GM18861 (cell line): Measurements from ENCODE around the gene SLC41A1.
A peak's percentile ranks its signal among the peaks of the same experiment; 100 is the strongest.

Source experiments
- ATAC-seq: cut with Tn5 transposase; IDR thresholded peaks from one replicate; pipeline ENCODE4 v1.9.1; 2021; ENCODE audit not compliant: unreplicated experiment

The SLC41A1 gene

DNA sequence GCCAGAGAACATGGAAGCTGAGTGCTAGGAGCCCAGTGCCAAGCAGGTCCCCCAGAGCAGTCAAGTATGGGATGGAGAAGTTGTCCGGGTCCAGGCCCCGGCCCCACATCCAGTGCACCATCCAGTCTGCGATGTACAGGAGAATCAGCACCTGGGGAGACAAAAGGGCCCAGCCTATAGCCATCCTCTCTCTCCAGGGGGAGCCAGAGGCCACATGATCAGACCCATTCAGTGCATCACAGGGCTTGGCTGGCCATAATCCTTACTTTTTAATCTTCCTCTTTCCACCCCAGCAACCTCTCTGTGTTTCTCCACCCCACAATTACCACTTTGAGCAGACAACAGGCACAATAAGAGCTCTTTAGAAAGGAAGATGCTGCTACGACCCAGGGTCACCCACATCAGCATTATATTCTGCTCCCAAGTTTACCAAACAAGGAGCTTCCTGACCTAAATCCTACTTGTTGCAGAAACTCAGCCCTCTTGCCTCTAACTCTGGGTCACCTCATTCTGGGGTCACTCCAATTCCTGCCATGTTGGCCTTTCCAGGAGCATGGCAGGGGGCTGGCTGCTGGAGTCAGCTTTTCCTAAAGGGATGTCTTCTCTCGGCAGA, 21.3 kb downstream of the SLC41A1 start:
- ATAC-seq: no peak

DNA sequence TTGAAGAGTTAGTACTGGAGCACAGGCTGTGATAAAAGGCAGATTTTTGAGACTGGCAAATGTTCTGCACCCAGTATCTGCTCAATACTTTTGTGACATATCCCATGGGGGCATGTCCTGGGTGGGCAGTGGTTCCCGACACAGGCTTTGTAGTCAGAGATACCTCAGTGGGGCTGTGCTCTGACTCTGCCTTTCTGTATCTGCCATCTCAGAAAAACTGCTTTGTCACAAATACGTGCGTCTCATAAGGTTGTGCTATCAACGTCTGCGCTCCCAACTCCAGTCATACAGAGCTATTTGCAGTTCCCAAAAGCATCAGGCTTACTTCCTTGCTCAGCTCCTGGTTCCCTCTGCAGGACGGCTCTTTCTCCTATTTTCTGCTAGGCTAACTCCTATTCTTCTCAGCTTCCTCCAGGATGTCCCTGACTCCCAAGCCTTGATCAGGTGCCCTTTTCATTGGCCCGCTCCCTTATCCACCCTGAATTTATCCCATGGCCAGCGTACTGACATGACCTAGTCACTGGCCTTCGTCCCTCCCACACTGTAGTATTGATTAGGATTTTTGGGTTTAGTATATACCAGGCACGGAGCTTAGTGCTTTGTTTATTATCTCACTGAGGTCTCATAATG, 25.6 kb downstream of the SLC41A1 start:
- ATAC-seq: no peak

DNA sequence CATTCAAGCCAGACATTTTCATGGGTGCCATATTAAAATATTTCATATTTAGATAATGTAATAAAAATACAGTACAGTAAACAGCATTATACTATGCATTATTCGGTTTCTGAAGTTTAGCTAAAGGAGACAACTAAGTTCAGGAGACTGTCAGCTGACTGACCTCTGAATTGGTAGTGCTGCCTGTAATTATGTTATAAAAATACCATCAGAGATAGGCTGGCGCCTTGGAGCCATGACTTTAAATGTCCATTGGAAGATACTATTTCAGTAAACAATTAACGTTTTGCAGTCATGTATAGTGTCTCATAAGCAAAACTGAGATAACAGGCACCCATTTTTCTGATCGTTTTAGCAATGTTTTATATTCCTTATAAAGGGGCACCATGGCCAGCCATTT, 26.4 kb downstream of the SLC41A1 start:
- no peak for ATAC-seq

DNA sequence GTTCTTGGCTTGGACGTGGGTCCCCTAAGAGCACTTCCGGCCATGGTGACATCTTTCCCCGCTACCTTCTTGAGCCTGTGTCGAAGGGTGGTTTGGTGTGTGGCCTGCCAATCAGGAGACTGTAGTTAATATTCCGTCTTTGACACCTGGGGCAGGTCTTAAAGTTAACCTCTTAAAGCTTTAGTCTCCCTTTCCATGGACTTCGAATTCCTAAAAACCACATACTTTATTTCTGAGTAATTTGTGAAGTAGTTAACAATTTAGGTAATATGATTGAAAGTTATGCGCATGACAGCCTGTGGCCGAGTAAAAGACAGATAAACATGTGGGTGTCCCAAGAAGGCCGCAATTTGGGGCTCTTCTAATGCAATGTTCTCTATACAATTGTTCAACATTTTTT, 27.6 kb downstream of the SLC41A1 start:
- no peak for ATAC-seq

DNA sequence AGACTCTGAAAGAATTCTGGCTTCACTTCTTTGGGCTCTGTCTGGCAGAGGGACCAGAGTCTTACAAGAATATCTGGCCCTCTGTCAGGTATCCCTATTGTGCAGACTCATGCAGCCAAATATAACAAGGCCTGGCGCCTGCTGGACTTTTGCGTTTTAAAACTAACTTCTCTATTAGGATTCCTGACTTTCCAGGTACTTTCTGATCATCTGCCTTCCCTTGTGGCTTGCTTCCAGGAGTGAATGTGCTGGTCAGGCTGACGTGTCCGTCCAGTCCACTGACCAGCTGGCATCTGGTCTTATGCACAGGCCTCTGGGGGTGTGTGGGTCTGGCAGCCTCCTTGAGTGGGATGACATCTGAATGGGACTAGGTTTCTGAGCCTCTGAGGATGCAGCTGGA, 29.1 kb downstream of the SLC41A1 start:
- ATAC-seq: no peak

DNA sequence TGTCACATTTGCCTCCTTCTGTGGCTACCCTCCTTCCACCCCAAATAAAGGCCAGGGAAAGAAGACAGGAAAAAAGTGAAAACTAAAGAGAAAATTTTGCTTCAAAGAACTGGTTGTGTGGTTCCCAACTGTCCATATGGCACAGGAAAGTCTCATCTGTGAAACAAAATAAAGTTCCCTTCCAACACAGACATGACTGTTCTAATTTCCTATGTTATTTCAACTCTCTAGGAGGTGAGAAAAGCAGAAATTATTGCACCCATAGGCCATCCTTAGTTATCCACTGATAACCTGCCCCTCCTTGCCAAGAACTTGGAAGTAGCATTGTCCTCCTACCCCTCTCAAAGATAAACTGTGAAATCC, 29.6 kb downstream of the SLC41A1 start:
- ATAC-seq: no peak

DNA sequence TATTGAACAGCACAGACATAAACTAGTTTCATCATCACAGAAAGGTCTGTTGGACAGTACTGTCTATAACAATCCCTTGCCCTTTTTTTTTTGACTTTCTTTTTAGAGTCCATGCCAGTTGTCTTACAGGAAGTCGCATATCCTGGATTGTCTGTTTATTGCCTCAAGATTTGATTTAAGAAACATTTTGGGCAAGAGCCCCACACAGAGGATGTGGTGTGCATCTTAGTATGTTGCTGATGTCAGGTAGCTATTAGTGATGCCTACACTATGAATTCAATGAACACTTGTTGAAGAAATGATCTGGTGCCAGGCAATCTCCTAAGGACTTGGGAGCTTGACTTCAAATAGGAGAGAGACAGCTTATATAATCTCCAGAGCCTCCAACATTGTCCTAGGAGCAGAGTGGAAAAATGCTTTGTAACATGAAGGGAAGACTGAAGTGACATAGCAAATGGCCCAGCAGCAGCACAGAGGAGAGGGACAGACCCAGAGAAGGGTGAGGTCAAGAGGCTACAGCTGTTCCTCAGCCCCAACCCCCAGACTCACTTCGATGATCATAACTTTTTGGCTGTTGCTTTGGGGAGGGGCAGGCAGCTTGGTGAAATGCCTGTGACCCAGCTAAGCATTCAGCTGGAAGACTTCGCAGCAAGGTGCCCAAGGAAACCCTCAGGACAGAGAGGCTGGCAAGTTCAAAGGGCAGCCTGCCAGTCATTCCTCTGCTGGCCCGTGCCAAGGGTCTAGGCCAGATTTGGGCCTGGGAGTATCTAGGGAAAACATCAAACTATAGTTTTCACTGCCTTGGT, 30.2 kb downstream of the SLC41A1 start:
- no peak for ATAC-seq

DNA sequence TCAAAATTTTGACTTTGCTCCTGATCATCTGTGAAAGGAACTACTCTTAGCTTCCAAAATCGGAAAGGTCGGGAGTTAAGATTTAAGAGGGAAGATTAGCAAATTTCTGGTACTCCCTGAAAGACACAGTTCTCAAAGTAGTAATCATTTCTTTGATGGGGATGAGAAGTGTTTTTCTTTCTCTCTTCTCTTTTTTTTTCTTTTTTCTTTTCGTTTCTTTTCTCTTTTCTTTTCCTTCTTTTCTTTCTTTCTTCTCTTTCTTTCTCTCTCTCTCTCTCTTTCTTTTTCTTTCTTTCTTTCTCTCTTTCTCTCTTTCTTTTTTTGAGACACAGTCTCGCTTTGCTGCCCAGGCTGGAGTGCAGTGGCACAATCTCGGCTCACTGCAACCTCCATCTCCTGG, 32.7 kb downstream of the SLC41A1 start:
- no peak for ATAC-seq

DNA sequence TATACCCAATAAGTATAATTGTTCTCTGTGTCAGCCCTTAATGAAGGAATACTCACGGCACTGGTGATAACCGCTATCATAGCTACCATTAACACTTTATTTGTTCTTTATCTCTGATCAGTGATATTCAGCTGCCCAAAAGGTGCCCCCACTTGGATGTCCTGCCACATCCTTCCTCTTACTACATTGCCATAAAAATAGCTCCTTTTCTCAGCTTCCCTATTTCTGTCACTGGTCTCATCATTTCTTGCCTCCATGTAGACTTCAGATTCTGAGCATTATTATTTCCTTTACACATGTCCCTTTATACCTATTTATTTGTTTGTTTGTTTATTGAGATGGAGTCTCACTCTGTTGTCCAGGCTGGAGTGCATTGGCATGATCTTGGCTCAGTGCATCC, 35.0 kb downstream of the SLC41A1 start:
- ATAC-seq: no peak

DNA sequence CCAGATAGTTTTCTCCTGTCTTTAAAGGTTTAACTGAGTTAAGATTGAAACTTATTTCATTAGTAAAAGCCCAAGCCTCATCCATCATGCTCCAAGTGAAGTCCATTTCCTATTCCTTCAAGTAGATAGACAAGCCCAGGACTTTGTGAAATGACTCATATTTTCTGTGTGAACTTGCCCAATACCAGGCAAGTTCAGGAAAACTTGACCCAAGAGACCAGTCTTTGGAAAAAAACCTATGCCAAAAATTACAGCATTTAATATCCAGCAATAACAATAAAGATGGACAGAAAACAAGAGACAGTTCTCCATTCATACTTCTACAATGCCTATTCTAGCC, 37.3 kb downstream of the SLC41A1 start:
- ATAC-seq: no peak

DNA sequence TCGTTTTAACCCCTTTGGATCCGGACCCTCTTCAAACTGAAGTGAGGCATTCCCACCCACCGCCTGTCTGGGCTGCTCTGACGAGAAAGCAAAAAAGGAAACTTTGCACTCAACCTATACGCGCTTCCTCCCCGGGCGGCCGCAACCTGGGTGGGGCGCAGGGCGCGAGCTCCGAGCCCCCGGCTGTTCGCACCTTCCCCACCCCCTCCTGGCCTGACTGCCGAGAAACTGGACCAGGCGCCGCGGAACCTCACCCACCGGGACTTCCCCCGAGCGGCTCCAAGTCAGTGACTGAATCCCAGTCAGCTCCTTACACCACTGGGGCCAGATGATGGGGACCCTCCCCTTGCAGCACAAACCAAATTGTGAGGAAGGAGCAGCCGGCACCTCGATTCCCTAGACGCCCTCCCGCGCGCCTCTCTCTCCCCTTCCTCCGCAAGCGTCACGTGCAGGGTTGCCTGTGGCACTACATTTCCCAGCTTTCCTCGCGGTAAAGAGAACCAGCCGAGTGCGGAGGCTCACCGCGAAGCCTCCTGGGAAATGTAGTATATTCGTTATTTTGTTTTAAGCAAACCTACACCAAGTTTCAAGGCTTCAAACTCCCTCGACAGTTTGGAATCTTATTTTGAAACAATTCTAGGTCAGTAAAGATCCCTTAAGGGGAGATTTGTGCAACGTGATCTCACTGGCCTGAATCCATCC, 37.8 kb downstream of the SLC41A1 start, which contains the start of gene RAB29:
Gene RAB29, minus strand, starts transcription at position 468 of the 702 bp plus-strand sequence. CDS start 526 bp downstream, outside the sequence.
- peak; percentile 70 for ATAC-seq

DNA sequence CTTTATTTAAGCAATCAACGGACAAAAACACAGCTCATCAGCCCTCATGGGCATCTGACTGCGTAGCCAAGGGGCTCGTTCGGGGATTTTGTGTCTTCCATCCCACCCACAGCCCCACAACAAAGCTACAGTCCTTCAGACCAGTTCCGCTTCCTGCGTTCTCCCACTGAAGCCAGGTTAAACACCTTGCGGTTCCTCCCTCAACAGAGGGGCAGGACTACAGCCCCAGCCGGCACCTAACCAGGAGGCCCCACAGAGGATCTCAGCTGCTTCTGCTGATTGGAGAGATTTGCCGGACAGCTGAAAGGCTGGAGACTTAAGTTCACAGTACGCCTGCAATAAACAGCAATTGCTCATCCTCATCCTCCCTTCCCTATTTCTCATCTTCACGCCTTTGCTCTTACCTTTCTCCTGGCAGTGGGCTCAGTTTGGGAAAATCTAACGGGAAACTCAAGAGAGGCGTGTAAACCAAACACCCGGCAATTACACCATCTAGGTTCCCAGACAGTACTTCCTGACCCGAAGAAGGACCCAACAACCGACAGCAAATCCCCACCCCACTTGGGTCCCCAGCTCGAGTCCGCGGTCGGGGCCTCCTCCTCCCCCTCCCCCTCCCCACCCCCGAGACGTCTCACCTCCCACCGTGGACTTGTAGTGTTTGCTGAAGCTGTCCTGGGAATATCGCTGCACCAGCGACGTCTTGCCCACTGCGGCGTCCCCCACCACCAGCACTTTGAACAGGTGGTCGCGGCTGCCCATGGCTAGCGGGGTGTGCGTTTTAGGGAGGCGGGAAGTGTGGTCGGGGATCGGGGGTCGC, 38.6 kb downstream of the SLC41A1 start:
- no peak for ATAC-seq

DNA sequence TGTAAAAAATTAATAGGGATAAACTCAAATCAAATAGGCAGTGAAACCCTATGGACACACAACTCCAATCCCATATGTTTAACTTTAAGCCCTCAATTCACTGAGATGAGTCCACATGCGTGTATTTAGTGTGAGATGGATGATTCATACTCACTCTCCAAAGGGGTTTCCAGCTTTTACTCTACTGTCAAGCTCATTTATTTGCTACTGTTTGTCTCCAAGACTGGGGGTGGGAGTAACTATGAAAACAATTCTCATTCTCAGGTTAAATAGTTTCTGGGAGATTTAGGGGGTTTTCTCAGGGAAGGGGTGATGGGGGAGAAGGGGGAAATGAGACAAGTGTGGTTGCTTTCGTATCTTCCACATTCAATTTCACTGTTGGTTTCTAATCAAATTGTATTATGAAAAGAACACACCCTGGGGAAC, 40.4 kb downstream of the SLC41A1 start:
- ATAC-seq: no peak

DNA sequence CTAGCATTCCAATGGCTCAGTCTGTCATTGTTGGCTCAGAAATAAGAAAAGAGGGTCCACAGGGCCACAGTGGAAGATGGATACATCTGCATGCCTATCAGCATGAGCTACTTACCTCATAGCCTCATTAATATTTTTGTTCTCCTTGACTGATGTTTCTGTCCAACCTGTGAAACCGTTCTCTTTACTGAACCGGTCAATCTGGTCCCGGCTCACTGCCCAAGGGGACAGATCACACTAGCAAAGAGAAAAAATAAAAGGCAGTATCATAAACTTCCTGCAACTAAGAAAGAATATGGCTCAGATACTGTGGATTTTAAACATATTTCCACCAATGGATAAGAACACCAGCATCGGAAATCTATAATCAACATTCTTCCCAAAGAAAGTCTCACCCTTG, 42.4 kb downstream of the SLC41A1 start:
- no peak for ATAC-seq

DNA sequence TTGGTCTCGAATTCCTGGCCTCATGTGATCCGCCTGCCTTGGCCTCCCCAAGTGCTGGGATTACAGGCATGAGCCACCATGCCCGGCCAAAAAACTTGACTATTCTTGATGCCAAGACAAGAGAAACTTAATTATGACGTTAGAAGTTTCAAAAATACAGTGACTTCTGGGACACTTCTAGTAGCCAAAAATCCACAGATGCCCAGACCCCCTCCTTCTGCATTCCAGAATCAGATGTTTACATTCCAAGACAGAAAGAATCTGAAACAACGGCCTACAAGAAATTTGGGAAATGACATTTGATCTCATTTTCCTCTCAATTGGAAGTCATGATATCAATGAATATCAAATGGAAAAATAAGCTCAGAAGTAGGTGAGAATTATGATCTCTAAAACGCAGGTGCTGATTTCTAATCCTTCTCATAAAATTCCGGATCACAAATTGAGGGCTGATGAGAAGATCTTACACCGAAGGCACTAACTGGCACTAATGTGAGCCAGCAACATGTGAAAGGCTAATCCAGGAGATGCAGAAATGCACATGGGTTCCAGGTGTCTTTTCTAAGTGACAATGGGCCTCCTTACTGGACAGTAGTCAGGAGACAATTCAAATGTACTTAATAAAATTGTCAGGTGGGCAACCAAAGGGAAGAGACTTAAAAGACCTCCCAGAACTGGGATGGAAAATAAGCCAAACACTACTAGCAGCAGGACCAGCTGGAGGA, 43.2 kb downstream of the SLC41A1 start:
- no peak for ATAC-seq

DNA sequence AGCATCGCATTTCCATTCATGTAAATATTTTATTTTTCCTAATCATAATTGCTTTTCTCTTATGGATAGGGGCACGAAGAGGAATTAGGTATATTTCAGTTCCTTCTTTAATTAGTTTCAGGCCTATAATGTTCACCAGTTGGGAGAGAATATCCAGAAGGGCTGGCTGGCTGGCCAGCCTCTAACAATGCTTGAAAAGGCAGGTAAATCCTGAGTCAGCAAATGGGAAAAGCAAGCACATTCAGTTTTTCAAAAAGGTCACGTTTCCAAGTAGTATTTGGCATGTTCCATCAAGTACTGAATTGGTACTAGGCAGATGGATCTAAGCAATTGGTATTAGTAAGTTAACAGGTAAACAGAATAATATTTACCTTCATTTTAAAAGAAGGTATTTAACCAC, 45.8 kb downstream of the SLC41A1 start:
- ATAC-seq: no peak

DNA sequence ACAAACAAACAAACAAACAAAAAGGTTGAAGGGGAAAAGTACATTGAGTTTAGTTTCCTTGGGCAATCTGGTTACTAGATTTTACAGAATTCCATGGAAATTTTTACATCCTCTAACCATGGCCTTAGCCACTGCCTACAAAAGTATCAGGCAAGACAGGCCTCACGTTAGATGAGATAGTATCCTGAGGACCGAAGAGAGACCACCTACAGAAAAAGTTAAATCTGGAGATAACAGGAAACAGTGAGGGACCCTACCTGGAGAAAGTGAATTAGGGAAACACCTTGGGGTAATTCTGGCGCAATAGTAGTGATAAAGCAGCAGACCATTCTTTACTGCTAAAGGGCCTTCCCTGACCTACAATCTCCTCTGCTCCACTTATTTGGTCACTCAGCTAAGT, 46.4 kb downstream of the SLC41A1 start:
- no peak for ATAC-seq

DNA sequence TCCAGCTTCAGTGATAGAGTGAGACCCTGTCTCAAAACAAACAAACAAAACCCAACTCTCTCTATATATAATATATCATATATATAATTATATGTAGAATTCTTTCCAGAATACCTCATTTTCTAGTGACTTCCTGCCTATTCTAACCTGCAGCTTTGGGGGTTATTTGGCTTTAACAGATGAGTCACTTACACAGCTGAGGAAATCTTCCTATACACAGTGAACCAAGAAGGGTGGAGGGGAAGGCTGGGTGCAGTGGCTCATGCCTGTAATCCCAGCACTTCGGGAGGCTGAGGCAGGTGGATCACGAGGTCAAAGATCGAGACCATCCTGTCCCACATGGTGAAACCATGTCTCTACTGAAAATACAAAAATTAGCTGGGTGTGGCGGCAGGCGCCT, 47.0 kb downstream of the SLC41A1 start:
- ATAC-seq: no peak

DNA sequence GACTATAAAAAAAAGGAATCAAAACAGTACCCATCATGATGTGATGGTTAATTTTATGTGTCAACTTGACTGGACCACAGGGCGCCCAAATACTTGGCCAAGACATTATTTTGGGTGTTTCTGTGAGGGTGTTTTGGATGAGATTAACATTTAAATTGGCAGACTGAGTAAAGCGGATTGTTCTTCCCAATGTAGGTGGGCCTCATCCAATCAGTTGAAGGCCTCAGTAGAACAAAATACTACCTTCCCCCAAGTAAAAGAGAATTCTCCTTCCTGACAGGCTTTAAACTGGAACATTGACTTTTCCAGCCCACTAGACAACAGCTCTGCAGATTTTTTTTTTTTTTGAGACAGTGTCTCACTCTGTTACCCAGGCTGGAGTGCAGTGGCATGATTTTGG, 48.4 kb downstream of the SLC41A1 start:
- no peak for ATAC-seq

DNA sequence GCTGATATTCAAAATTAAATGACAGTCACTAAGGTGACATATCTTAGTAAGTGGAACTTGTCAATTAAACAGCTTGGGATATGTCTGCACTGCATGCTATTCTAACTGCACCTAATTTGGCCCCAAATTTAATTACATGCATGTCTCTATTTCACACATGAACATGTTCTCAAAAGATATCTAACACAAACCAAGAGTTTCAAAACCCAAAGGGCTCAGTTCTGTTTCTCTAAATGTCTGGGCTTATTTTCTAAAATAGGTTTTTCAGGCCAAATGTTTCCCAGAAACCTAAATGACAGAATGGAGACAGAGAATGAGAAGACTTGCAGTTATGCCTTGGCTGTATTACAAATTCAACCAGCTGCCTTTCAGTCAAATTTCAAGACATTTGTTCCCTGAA, 49.0 kb downstream of the SLC41A1 start:
- no peak for ATAC-seq
